ENCODE data around the gene MYOM1.

The MYOM1 gene

DNA sequence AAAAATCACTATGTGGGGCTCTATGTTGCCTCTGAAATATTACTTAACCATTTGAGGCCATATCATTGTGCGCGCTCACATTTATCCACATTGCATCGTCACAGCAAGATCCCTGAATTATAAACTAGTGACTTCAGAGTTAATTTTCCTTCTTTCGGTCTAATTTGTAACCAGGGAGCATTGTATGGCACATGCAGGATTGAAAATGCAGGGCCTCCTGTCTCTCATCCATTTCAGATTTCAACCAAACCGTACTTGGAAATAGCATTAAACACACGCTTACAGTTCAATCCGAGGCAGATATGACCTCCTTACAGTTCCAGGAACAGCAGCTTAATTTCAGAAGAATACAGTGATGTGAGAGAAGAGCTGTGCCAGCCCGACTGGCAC is 532 bp downstream of the MYOM1 start:
- no peak overlapping the region for H3K27ac ChIP-seq
- TF ChIP-seq, protein P1, sequence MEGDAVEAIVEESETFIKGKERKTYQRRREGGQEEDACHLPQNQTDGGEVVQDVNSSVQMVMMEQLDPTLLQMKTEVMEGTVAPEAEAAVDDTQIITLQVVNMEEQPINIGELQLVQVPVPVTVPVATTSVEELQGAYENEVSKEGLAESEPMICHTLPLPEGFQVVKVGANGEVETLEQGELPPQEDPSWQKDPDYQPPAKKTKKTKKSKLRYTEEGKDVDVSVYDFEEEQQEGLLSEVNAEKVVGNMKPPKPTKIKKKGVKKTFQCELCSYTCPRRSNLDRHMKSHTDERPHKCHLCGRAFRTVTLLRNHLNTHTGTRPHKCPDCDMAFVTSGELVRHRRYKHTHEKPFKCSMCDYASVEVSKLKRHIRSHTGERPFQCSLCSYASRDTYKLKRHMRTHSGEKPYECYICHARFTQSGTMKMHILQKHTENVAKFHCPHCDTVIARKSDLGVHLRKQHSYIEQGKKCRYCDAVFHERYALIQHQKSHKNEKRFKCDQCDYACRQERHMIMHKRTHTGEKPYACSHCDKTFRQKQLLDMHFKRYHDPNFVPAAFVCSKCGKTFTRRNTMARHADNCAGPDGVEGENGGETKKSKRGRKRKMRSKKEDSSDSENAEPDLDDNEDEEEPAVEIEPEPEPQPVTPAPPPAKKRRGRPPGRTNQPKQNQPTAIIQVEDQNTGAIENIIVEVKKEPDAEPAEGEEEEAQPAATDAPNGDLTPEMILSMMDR (IDR thresholded peaks at IDR 0.05): no peak
- TF ChIP-seq ZFX (IDR thresholded peaks at IDR 0.05; ENCODE audit: borderline replicate concordance): no peak

DNA sequence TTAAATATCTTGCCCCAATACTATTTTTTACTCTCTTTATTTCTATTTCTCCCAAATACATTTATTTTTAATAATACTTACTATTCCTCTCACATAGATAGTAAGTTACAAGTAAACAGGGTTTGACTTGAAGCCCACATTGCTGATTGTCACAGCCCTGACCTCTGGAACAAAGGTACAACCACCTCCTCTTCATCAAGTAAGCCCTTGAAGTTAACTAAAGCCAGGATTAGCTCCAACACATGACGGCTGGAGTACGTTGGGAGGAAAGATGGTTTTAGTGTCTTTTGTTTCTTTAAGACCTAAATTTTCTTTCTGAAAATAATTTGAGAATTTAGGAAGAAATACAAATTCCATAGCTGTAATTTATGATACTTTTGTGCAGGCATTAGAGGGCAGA is 949 bp downstream of the MYOM1 start:
- TF ChIP-seq ZFX (IDR thresholded peaks at IDR 0.05; ENCODE audit: borderline replicate concordance): no peak
- TF ChIP-seq, protein P1 (IDR thresholded peaks at IDR 0.05): no peak
- no peak overlapping the region for H3K27ac ChIP-seq

DNA sequence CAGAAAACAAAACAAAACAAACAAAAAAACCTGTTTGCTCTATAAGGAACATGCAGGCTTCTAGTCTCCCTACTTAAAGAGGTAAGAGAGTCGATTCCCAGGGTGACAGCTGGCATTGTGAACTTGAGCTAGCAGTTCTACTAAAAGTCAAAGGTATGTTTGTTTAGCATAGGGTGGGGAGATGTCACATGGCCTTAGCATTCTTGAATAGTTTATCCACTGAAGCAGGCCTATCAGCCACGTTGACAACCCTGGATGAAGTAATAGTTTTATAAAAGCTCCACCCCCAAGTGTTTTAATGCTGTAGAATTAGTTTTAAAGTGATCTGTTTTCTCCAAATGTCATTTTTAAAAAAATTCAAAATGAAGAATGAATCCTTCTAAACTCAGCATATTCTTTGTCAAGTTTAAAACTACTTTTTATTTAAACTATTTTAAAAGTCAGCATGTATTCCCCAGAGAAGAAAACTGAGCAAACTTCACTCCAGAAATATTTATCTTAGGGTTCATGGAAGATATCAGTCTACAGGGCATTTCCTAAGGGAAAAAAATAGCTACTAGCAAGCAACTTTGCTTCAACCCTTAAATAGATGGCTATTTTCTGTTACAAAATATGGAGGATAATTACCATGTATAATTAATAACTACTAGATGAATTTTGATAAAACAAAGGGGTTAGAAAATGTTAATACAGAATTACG is 1.7 kb downstream of the MYOM1 start:
- H3K27ac ChIP-seq: no peak overlapping the region
- TF ChIP-seq, protein P1 (IDR thresholded peaks at IDR 0.05): no peak

DNA sequence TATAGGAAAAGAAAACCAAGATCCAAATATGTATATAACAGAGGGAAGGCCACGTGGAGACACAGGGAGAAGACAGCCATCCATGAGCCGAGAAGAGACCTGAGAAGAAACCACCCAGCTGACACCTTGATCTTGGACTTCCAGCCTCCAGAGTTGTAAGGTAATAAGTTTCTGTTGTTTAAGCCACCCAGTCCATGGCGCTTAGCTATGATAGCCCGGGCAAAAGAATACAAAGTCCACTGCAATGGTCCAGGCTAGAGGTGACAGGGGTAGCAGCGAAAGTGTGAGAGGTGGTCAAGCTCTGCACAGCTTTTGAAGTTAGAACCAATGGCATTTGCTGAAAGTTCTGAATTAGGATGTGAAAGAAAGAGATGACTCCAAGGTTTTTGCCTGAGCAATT is 2.8 kb downstream of the MYOM1 start:
- TF ChIP-seq, protein P1 (IDR thresholded peaks at IDR 0.05): no peak
- TF ChIP-seq ZFX (IDR thresholded peaks at IDR 0.05; ENCODE audit: borderline replicate concordance): no peak

DNA sequence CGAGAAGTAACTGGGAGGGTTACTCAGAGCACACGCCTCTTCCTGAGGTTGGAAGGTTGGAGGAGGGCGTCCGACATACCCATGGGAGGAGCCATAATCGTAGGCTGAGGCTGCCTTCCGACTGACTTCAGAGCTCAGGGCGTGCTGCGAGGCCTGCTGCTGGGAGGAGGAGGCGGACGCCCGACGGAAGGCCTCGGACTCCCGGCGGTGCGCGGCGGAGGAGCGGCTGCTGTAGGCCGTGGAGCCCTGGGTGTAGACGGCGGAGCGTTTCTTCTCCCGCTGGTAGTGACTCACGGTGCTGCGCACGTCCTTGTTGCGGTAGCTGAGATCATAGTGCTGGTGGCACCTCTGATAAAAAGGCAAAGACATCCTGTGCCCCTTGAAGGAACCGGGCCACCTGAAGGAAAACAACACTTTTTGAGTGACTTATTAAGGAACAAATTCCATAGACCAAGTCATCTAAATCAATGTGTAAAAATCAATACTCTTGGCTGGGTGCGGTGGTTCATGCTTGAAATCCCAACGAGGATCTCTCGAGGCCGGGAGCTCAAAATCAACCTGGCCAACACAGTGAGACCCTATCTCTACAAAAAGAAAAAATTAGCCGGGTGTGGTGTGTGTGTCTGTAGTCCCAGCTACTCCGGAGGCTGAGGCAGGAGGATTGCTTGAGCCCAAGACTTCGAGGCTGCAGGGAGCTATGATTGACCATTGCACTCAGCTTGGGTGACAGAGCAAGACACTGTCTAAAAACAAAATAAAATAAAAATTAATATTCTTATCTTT is 4.7 kb downstream of the MYOM1 start:
- H3K27ac ChIP-seq: no peak overlapping the region
- TF ChIP-seq, protein P1 (IDR thresholded peaks at IDR 0.05): no peak
- no peak for TF ChIP-seq ZFX (IDR thresholded peaks at IDR 0.05; ENCODE audit: borderline replicate concordance)

More for the DNA sequence above, 2.8 kb downstream of the MYOM1 start:
- H3K27ac ChIP-seq: no peak overlapping the region

DNA sequence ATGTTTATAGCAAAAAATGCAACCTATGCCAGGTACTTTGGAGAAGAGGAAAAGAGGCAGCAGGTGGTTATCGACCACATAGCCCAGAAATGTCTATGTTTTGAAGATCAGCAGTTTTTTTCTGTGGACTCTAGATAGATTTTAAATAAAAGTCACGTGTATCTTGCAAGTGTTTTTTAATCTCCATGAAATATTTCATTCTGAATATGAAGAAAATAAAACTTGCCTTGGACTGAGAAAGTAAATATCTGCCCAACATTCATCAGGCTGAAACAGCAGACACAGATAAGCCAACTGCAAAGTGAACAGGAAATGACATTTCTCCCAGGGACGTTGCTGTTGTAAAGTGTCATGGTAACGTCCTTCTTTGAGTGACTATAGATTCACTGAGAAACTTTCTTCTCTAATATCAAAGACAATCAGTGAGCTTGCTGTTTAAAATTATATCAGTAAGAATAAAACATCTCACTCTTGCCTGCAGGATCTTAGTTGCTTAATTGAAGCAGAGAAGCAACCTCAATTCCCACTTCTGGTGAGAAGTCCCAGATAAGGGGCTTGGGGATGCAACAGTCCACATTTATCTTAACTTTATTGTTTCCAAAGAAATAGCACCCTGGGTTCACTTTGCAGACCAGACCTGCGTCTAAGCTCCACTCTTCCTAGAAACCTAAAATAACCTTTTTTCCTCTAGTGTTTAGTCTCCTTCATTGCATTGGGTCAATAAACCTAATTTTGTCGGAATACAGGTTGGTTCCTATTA is 6.3 kb downstream of the MYOM1 start:
- H3K27ac ChIP-seq: no peak overlapping the region
- no peak for TF ChIP-seq ZFX (IDR thresholded peaks at IDR 0.05; ENCODE audit: borderline replicate concordance)
- TF ChIP-seq, protein P1 (IDR thresholded peaks at IDR 0.05): no peak
